ENCODE data around the gene EHF.

Gene EHF

DNA sequence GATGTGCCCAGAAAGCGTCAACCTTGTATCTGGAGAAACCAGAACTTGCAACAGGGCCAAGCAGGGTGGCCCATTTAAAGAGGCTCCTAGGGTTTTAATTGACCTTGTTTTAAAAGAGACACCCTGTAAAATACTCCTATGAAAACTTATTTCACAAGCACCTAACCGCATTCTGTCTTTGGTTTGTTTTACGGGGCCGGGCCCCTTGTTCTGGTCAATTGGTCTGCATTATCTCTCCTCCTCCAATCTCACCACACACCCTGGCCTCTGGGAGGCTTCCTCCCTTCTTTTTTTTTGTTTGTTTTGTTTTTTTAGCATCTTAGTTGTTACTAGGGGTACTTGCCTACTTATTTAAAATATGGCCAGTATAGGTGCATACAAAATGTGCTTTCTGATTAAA lies 4.7 kb downstream of the EHF start:
- DNase-seq (ENCODE audit: low read depth) = no peak

DNA sequence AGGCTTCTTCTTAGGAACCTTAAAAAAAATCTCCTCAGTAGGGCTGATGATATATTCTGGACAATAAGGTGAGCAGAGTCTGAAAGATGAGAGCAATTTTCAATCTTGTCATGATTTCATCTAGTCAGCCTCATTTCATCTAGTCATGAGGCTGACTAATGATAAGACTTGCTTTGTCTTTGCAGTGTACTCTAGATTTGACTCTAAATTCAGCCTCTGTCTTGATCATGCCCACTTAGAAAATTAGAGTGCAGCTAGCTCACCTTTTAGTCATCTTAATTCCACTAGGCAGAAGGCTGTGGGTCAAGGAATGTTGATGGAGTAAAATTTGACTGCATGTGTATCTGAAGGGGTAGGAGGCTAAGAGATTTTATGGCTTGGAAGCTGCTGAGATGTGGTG lies 5.5 kb downstream of the EHF start:
- no peak for DNase-seq (ENCODE audit: low read depth)

DNA sequence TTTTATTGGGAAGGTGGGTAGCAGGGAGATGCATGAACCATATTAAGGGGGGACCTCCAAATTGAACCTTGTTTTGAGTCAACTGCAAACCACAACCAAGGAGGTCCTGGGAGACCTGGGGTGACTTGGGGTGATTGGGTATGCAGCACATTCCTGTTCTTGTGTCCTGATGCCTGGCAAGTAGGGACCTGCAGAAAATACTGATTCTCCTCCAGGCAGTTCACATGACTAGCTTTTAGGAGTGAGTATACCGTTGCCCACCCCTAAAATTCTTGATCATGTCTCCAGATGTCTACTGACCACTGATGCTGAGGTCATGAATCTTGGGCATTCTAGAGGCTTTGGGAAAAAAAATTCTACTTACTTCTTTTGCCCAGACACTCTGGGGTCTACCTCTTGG lies 6.3 kb downstream of the EHF start:
- no peak for DNase-seq (ENCODE audit: low read depth)

DNA sequence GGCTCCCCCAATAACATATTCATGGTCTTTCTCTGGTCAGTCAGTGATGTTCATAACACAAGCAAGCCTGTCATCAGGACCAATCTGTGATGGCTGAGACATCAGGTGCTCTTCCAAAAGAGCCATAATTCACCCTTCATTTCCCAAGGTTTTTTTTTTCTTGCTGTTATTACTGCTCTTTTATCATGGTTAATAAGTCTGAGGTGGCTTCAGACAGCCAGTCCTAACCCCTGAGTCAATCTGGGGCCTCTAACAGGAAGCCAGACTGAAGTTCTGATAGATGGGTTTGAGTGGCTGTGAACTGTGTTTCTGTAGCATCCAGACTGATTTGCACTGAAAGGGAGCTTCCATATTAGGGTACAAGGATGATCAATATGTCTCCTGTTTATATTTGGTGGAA lies 8.8 kb downstream of the EHF start:
- no peak for DNase-seq (ENCODE audit: low read depth)

DNA sequence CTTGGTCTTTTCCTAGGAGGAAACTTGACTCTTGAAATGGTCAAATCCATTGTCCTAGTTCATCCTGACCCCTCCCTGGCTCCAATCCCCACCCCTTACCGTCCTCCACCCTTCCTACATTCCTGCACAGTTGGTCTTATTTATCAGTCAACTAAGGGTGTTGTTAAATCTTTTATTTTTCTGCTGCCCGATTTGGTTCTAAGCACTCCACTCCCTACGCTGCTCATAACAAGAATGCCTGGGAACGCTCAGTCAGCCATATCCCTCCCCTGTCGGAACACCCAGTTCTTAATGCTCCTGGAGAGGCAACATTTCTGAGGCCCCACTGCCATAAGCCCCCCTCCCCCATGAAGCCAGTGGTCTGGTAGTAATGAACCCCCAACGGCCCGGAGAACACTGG lies 9.7 kb downstream of the EHF start:
- DNase-seq (ENCODE audit: low read depth) = no peak

DNA sequence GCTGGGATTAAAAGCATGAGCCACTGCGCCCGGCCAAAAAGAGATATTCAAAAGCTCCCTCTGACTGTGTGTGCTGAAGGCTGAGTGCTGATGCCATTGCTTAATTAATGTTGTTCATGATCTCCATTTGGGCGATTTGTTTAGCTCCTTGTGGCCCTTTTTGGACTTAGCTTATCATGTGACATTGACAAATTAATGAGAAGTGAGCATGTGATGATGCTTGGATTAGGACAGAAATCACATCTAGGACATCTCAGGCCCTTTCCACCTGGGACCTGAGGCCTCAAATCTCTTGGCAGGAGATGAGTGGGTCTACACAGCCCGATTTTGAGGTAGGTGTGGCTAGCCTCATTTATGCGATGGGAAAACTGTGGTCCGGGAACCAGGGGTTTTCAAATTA lies 10.4 kb downstream of the EHF start:
- DNase-seq (ENCODE audit: low read depth) = no peak

DNA sequence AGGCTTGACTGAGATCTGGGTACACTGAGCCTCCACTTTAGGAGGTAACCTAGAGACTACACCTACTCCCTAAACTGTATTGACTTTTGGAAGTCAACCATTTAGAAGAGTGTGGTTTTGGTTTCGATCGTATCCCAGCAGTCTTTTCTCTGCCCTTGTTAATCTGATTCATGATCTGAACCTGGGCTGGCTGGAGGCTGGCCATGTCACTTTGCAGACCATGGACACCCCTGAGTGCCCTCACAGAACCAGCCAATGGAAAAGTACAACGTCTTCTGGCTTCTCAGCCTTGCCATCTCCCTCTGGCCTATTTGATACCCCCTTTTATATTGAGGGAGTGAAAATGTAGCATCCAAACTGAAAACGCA lies 10.8 kb downstream of the EHF start:
- DNase-seq (ENCODE audit: low read depth) = no peak

DNA sequence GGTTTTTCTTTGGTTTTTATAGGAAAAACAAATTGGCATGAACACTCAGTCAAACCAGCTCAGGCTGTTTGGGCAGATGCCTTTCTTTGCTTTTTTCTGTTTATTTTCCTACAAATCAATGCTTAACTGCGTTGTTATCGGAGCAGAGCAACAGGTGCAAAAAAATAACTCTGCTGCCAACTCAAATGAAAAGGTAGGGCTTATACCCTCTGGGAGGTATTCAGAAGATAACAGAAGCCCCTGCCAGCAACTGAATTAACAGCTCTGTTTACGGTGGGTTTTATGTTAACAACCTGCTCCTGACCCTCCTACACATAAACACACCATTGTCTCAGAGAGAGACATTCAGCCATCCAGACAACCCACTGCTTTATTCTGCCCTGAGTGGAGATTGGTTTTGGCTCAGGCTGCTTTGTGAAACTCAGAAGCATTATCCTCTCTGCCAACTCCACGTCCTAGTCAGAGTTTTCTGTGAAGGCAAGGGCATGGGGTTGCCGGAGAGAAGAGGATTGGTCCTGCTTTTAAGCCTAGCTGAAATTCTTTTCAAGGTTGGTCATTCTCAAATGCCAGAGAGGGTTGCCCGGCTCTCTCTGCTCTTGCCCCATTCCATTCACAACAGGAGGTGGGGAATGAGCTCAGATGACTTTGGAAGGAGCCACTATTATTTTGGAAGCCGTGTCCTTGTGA lies 11.4 kb downstream of the EHF start:
- DNase-seq (ENCODE audit: low read depth) = no peak

DNA sequence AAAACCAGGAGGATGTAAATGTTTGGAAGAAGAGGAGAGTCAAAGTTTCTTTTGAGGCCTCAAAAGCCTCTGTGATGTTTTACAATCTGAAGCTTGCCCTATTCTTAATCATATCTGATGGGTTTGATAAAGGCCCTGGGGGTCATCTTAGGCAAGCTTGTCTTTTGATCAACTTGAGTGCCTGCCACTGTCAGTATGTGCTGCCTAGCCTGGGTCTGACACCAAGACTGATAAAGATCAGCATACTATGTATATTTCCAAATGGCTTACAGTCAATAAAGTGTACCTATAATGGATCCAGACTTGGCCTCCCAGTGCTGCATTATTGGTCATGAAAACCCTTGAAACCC lies 12.7 kb downstream of the EHF start:
- DNase-seq (ENCODE audit: low read depth) = no peak

DNA sequence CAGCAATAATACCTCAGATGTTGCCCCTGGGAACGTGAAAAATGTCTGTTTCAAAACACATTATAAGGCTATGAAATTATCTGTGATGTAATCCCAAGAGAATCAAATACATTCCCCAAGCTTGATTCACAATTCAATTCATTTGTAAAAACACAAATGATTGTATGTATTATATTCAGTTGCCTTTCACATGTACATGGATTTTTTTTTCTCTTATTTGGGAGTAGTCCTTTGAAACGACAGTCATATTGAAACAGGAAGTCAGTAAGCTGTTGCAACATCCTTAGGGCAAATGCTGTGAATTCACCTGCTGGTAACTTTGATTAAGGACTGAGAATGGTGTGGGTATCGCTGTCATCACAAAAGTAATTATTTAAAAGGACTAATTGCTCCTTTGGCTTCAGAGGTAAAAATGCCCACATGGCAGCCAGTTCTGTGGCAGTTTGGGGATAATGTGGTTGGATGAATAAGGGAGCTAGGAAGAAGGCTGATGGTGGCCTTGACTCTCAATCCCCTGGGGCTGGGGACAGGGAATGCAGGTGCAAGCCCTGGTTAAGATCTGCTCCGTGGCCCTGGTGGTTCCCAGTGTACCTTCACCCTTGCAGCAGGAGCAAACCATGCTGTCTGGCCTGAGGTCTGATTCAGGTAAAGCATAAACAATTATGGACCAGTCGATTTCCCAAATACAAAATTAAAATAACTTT lies 13.2 kb downstream of the EHF start:
- no peak for DNase-seq (ENCODE audit: low read depth)

DNA sequence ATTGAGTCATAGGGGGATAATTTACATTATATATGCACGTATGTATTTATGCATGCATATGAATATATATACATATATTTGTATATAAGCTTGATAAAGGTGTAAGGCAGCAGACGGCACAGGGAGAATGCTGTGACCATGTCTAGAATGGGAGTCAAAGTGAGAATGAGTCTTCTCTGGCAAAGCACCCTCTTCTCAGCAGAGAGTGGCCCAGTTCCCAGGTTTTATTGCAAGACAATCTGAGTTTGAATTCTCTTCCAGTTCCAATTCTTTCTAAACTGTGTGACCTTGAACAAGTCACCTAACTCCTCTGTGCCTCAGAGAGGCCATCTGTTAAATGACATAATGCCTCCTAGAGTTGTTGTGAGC lies 13.8 kb downstream of the EHF start:
- DNase-seq (ENCODE audit: low read depth) = no peak

DNA sequence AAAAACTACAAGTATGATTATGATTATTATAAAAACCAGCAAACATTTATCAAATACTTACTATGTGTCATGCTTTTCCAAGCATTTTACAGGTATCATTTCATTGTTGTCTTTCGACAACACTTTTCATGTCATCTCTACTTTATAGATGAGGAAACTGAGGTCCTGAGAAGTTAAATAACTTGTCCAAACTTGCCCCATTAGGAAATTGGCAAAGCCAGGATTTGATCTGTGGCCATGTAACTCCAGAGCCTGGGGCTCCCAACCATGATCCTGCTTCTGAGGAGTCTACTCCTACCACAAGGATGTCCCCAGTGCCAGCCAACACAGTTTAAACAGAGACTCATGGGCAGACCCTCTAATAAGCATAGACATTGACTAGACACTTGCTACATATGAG lies 15.2 kb downstream of the EHF start:
- no peak for DNase-seq (ENCODE audit: low read depth)

DNA sequence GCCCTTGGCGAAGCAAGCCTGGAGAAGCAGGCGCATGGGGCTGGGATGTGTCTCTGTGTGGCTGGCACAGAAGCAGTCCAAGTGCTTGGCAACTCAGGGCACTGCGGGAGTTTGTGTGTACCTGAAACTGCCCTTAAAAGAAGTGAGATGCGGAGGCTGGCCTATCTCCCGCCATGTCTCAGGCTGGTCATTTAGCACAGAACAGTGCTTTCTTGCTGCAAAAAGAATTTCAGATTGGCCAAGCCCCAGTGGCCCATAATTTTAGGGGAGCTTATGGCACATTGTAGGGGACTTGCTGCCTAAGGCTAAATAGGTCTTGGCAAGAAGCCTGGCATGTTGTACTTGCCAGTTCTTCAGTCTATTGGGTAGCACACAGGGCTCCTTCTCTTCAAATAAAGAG lies 16.4 kb downstream of the EHF start:
- DNase-seq (ENCODE audit: low read depth) = no peak

DNA sequence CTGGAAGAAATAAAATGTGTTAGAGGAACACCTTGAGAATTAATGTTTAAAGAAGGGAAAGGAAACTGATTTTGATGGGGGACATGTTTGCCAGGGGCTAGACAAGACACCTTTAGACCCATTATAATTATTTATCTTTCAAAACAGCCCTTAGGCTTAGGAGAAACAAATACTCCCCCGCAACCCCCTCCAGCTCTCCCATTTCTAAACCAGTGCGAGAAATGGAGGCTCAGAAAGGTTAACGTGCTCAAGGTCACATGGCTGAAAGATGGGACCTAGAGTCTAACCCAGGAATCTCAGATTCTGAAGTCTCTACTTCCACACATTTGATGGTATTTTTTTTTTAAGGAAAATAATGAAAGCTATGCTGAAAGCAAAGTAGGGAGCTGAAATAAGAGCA lies 18.0 kb downstream of the EHF start:
- DNase-seq (ENCODE audit: low read depth) = no peak

DNA sequence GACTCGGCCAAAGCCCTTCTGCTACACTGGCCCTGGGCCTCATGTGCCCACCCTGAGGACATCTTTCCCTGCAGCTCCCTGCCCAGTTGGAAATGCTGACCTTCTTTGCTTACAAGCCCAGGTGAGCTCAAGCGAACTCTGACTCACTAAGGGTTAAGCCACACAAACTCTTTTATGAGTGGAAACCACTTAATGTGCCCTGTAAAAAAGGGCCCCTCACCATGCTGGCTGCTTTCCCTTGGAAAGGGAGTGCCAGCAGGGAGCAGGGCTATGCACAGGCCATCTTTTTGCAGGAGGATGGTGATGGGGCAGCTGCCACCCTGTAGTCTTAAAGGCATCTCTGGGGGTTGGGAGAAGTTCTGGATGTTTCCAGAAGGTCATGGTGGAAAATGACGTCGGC lies 18.7 kb downstream of the EHF start:
- DNase-seq (ENCODE audit: low read depth) = no peak

DNA sequence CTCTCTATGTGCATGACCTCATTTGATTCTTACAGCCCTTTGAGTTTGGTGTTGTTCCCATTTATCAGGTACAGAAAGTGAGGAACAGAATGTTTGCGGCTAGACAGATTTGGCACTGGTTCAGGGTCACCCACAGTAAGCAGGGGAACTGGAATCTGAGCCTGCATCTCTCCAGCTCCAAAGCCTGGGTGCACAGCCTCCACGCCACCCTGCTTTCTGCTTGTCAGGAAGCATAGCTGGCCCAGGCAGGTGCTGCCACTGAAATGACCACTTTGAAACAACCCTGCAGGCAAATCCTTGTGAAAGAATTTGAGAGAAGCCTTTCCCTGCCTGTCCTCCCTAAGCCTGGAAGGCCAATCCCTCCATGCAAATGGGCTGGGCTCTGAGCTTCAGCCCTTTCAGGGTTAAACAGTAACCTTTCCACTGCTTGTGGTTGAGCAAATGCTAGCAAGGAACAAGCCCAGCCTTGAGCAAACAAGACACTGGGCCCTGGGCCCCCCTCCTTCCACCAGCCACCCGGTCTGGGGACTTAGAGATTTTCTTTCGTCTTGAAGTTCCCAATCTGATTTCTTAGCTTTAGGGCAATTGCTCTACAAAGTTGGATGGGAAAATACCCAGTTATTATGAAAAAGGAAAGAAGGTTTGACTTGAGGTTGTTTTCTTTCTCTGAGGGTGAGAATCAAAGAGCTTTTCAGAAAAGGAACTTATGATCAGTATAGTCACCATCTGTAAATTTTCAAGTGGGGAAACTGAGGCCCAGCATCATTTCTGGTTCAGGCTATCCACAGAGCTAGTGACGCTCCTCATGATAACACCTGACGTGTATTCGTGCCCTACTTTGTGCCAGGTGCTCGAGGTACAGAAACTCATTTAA lies 19.4 kb downstream of the EHF start:
- DNase-seq (ENCODE audit: low read depth) = no peak

DNA sequence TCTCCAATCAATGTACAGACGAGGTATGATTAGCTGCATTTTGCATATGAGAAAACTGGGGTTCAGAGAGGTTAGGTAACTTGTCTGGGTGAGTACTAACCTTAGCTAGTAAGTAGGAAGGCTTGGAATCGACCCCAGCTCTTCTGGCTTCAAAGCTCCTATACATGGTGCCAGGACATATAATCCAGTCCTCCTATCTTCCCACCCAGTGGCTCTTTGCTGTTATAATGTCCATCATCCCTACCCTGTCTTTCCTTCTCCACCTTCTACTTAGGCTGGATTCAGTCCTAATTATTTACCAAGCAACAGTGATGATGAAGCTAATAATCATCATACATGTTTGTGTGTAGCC lies 20.0 kb downstream of the EHF start:
- no peak for DNase-seq (ENCODE audit: low read depth)

DNA sequence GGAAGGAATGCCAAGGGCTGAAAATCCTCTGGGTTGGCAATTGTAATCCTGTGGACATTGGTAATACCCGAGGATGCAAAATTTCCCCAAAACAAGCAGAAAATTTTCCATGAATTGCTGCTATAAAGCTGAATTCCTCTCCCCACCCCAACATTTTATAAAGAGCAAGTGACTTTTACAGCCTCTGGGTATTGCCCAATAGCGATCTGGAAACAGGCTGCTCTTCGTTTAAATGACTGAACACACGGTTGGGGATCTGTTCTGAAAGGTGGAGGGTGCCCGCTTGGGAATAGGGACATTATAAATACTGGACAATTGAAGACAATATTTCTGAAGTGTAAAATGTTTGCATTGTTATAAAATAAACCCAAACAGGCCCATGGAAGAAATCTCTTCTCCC lies 20.6 kb downstream of the EHF start:
- no peak for DNase-seq (ENCODE audit: low read depth)

DNA sequence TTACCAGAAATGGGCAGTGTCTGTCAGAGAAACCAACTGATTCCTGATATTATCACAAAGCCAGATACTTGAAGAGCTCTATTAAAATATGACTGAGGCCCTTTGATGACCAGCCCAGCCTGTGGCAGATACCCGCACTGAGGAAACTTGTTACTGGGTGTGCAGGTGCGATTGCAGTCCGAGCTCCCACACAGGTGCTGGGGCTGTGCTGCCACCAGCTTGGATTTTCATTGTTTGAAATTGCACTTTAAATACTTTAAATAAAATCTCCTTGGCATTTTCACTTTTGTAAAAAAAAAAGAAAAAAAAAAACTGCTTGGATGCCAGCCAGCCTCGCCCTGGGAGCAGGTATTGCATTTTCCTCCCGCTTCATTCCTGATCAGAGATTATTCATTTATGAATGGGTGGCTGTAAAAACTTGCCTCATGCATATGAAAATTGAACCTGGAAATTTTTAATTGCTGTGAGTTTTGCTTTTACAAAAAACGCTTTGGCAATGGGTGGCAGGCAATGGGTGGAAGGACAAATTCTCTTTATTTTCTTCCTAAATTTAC lies 21.2 kb downstream of the EHF start:
- no peak for DNase-seq (ENCODE audit: low read depth)

DNA sequence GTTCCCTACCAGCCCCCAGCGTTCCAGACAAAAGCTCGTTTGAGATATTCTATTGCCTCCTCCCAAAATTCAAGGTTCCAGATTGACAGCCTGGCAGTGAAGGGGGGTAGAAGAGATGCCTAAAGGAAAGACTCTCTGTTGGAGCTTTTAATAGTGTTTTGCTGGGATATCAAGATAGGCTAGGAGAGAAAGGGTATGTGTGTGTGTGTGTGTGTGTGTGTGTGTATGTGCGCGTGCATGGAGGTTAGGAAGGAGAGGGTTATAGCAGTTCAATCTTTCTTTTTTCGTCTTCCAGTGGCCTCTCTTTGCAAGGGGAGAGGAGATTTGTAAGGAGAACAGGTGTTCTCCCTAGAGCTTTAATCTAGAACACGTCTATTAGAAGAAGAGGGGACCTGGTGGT lies 22.0 kb downstream of the EHF start:
- no peak for DNase-seq (ENCODE audit: low read depth)

DNA sequence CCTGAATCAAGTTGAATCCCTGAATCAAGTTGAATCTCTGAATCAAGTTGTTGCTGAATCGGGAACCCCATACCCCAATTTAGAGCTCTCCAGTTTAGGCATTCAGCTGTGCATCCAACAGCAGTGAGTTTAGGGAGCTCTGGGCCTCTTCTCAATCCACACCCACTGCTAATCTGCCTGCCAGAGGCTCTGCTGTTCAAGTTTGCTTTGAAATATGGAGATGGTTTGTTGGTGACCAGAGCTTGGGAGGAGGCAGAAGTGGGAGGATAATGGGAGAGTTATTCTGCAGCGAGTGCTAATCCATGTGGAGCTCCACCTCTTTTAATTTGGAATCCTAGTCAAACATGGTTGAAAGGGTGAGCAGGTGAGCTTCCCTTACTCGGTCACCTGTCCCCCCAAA lies 22.4 kb downstream of the EHF start:
- no peak for DNase-seq (ENCODE audit: low read depth)

DNA sequence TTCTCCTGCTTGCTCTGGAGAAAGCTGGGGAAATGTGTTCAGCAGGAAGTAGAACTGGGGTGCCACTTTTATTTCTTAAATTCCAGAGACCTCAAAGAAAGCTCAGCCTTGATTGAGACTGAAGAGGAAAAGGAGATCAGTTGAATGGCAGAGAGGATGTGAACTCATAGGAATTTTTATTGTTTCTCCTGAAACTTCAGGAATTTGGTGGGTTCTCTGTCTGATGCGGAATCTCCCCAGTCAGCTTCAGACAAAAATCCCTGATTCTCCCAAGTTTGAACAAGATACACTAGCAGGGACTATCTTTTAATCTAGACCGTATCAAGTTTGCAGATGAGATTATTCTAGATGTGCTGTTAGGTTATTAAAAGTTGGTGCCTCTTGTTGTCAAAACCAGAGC lies 23.0 kb downstream of the EHF start:
- DNase-seq (ENCODE audit: low read depth) = no peak

DNA sequence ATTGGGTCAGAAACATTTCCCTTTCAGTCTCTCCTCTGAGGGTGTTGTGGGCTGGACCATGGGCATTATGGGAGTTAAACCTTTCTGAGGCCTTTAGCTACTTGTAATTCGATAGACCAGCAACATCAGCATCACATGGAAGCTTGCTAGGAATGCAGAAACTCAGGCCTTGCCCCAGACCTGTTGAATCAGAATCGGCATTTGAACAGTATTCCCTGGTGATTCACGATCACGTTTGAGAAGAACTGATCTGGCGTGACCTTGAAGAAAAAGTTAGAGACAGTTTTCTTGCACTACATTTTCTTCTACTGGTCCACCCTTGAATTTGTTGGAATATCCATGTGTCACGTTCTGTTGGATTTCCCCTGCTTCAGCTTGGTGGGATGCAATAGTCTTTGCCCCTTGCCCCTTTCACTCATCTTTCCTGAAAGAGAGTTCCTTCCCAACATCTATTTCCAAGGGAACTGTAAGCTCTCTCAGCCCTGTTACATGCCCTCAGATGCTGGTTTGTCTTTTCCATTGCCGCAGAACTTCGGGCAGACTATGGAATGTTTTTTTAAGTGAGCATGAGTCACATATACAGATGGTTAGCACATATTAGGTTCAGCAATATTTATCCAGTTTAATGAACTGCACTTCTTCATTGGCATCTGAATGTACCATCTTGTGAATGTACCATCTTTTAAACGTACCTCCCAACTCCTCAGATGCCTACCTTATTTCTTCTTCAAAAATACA lies 23.9 kb downstream of the EHF start:
- no peak for DNase-seq (ENCODE audit: low read depth)
